Right lung (tissue), 5 donors: ENCODE results near the gene YTHDC2. TPM values are rescaled to one million over a fixed set of nuclear protein-coding genes. Genes with fewer than 3 reads are reported as not detected.
"Not testable (repeated sequence)": the region's sequence is repeated elsewhere in the genome, so short reads cannot be mapped to it uniquely, and the experiment has no call there.

Experiments used
- DNase-seq, 2 donors: peaks; one replicate each; pipeline ENCODE4 v3.0.0-alpha.2; 2013
- polyA plus RNA-seq, 5 donors: library from polyadenylated mRNA; unstranded; fragments of 120-200 nt; gene quantifications; one replicate each; pipeline versions ENCODE4 v1.2.1 to v1.2.3, GENCODE V29; 2013; ENCODE audit warnings: inconsistent platforms in 1 of 5, low replicate concordance in 1 of 5; ENCODE audit not compliant: insufficient read length in 5 of 5, insufficient read depth in 1 of 5

The YTHDC2 gene
- polyA plus RNA-seq, 5 donors: 26.6 to 49.4 (median 43.2) TPM

DNA sequence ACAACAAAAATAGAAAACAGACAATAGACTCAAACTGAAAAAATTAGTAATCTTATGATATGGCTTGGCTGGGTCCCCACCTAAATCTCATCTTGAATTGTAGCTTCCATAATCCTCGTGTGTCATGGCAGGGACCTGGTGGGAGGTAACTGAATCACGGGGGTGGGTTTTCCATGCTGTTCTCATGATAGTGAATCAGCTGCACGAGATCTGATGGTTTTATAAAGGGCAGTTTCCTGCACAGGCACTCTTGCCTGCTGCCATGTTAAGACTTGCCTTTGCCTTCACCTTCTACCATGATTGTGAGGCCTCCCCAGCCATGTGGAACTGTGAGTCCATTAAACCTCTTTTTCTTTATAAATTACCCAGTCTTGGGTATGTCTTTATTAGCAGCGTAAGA, 89.8 kb downstream of the YTHDC2 start:
- not testable (repeated sequence) for DNase-seq

DNA sequence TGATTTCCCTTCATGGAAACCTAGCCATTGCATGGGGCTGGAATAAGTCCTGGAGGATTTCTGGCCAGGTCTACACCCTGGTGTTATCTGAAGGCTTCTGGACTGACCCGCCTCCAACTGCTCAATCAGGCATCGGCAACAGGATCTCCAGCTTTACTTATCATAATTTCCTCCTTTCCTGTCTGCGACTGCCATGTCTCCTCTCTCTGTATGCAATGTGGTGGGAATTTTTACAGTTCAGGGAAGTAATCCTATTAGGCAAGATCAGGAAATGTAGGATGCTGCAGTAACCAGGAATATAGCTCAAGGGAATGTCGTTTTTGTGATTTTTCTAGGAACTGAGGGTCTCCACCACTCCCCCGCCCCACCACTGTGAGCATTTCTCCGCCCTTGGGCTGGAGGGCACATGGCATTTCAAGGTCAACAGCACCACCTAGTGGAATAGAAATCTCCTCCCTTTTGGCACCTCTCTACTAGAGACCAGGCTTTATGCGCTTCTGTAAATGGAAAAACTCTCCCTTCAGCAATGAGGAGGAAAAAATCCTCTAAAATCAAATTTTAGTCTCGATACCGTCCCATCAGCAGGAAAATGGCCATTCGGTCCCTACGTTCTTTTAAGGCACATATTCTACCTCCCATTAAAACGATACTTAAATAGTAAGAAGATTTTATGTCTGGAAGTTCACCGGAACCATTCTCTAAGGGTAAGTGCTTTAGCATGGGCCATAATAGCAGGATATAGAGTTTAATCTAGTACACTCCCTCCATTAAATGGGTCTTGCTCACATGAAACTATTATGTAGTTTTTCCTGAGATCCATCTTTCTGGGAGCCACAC, 93.0 kb downstream of the YTHDC2 start:
- DNase-seq: peak in 1 of 2 donors; percentile 37

DNA sequence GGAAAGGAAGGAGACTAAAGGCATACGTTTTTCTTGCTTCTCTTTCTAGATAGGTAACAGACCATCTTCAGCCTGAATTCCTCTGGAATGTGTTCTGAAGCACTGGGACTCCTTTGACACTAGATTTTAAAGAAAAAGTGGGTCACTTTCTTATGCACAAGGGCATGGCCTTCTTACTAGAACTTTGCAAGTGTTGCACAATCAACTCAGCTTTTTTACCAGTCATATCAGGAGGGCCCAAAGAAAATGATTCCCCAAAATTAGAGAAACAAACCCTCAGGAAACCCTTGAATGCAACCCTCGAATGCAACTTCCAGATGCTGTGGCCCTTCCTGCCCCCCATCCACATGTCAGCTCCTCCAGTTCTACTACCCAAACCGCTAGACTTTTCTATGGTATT, 93.9 kb downstream of the YTHDC2 start:
- no peak for DNase-seq

DNA sequence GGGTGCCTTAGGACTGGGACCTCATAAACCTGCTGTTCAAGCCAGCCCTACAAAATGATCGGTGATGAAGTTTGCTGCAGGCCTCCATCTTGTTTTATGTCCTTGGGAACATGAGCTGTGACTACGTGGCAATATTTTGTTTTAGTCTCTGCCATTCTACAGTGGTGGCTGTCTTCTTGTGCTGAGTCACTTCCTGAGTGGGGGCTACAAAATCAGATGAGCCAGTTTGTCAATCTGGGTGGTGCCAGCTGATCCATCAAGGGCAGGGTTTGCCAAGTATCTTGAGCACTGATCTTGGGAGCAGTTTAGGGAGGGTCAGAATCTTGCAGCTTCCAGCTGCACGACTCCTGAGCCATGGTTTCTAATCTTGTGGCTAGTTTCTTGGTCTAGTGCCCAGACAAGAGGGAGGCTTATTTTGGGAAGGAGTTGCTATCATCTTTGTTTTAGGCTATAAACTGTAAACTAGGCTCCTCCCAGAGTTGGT, 94.7 kb downstream of the YTHDC2 start:
- no peak for DNase-seq

DNA sequence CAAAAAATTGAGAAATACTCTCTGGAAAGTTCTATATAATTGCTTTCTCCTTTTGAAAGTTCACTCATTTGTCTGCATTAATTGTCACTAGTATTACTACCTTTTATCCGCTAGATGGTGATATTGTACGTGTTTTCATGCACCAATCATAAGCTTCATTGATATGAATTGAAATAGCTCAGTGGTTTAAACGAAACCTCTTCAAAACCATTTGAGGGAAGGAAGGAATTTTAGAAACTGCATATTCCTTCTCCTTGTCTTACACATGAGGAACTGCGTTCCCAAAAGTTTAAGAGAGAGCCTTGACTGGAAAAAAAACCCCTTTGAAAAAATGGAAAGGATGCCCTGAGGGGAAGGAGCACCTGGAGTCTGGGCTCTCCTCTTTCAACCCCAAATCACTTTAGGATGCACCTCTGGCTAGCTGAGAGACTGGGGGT, 98.6 kb downstream of the YTHDC2 start:
- peak in 1 of 2 donors; percentile 9 for DNase-seq

DNA sequence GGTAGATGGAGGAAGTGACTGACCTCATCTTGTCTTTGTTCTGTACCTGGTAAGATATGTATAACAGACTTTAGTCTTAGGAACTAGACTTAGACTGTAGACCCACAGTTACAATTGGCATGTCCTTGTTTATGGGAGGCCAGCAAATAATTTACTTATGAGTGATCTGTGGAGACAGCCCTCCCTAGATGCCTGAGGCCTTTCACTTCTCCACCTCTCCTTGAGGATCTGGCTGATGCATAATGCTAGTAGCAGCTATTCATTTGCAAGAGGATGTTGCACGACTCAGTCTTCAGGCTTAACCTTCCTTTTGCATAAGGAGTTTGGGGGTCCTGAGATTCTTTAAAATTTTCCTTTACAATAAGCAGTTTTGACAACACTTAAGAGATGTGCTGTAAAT, 100.7 kb downstream of the YTHDC2 start:
- DNase-seq: no peak

DNA sequence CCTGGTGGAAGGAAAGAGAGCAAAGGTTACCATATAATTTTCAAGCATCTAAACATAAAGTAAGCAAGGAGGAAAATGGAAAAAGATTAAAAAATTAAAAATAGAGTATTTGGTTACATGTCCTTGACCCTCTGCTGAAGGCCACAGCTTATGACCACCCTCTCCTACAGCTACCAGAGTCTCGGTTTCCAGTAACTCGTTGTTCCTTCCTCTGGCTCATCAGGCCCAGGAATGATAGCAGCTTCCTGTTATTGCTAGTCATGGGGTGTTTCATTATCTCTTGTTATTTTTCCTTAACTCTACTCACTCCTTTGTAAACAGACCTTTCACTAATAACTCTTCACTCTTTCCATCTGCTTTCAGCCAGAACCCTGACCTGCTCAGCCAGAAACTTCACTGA, 102.2 kb downstream of the YTHDC2 start:
- DNase-seq: no peak

DNA sequence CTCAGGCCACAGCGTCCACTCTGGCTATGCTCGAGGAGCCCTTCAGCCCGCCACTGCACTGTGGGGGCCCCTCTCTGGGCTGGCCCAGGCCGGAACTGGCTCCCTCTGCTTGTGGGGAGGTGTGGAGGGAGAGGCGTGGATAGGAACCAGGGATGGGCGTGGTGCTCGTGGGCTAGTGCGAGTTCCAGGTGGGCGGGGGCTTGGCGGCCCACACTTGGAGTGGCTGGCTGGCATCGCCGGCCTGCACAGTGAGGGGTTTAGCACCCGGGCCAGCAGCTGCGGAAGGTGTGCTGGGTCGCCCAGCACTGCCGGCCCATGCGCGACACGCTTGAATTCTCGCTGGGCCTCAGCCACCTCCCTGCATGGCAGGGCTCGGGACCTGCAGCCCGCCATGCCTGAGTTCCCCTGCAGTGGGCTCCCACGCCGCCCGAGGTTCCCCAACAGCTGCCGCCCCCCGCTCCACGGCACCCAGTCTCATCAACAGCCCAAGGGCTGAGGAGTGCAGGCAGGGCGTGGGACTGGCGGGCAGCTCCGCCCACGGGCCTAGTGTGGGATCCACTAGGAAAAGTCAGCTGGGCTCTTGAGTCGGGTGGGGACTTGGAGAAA, 103.8 kb downstream of the YTHDC2 start:
- no peak for DNase-seq

DNA sequence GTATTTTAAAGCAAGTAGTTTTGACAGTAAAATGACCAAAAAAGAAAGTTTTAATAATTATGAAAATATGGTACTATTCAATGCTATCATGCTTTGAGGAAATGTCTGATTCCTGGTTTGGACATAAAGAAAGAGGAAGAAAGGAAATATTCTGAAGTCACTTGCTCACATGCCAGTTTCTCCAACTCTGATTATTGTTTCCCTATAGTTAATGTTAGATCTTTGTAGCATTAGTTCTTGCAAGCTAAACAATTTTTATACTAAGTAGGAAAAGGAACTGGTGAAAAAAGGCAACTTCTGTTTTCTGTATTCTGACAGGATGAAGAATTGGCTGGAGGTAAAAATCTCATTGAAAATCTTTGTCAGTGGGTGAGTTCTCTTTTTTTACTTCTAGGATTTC, 119.5 kb downstream of the YTHDC2 start:
- no peak for DNase-seq

DNA sequence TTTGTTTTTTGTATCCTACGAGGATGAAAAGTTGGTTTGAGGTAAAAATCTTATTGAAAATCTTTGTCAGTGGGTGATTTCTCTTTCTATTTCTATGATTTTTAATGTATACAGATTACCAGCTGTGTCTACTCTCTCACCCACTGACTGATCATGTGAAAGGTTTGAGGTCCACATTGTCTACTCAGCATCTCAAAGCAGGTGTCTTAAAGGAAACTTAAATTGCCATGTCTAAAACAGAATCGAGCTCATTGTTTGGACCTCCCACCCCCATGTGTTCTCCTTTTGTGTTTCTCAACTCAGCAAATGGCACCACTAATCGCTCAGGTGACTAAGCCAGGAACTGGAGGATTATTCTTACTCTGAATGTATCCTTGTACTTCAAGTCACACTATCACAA, 121.5 kb downstream of the YTHDC2 start:
- no peak for DNase-seq

DNA sequence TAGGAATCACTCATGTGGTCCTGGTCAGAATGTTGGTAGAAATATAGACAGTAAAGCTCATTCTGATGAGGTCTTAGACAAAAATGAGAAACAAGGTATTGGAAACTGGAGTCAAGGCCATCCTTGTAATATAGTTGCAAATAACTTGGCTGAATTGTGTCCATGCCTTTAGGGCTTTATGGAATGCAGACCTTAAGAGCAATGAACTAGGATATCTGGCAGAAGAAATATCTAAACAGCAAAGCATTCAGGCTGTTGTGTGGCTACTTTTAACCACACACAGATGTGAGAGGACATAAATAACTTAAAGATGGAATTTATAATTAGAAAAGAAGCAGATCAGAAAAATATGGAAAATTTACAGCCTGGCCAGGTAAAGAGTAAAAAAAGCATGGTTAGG, 128.2 kb downstream of the YTHDC2 start:
- no peak for DNase-seq

Other genes with a start within 250 kb of the YTHDC2 start
- gene TSSK1B, start 78.7 kb upstream of the YTHDC2 start, polyA plus RNA-seq: under 1 TPM in 1 of 5 donors, not detected in 4; 0.07 TPM
- 10 to 100 TPM; 12.5 to 17.2 (median 15.7) TPM for gene MCC, start 25.2 kb upstream of the YTHDC2 start, polyA plus RNA-seq